H1 (cell line): ENCODE results near the gene TMX3. TPM values are rescaled to one million over a fixed set of nuclear protein-coding genes. Genes with fewer than 3 reads are reported as not detected.

Experiments
- CTCF ChIA-PET: fragments of 300-600 bp; sonication (Branson Sonifier 250); formaldehyde crosslinking; loops from one replicate; lab custom pipeline; 2021; ENCODE audit not compliant: partially characterized antibody; lab: Charles Lee
- POLR2A ChIA-PET: fragments of 300-600 bp; sonication (Branson Sonifier 250); formaldehyde crosslinking; loops from one replicate; lab custom pipeline; 2021; ENCODE audit warnings: inconsistent platforms; ENCODE audit not compliant: partially characterized antibody; lab: Charles Lee
- DNase-seq, 2 experiments: peaks; one replicate each; pipeline versions ENCODE4 v3.0.0 to v3.0.0-alpha.2; 2010 to 2022; ENCODE audit warnings: low spot score in 2 of 2, low read depth in 1 of 2, mixed read lengths in 1 of 2
- FAIRE-seq: peaks from 2 replicates; lab custom pipeline; 2011; peaks lifted over from hg19 to GRCh38; lab: Jason Lieb, UNC
- H2AFZ ChIP-seq: 2 replicates; pipeline ENCODE4 v1.8.1; 2012; ENCODE audit warnings: low read length, inconsistent platforms
- H2AK5ac ChIP-seq: 2 replicates; pipeline ENCODE4 v1.6.1; 2013; ENCODE audit warnings: low read depth, low read length
- H2BK120ac ChIP-seq: replicated peaks from 2 replicates; pipeline ENCODE3; 2013; ENCODE audit warnings: low read depth, low read length, inconsistent platforms
- H2BK12ac ChIP-seq: 2 replicates; pipeline ENCODE4 v1.6.1; 2013; ENCODE audit warnings: low read depth, low read length
- H2BK15ac ChIP-seq: 2 replicates; pipeline ENCODE4 v1.6.1; 2013; ENCODE audit warnings: low read length
- H2BK20ac ChIP-seq: 2 replicates; pipeline ENCODE4 v1.6.1; 2013; ENCODE audit warnings: low read length
- H2BK5ac ChIP-seq: 2 replicates; pipeline ENCODE4 v1.6.1; 2013; ENCODE audit warnings: low read depth, low read length
- H3K14ac ChIP-seq: 2 replicates; pipeline ENCODE4 v1.6.1; 2013; ENCODE audit warnings: inconsistent platforms; ENCODE audit not compliant: insufficient read length
- H3K18ac ChIP-seq: 2 replicates; pipeline ENCODE4 v1.6.1; 2013; ENCODE audit warnings: low read length; ENCODE audit errors: extremely low read depth
- H3K23ac ChIP-seq: 2 replicates; pipeline ENCODE4 v1.6.1; 2013; ENCODE audit warnings: inconsistent platforms; ENCODE audit not compliant: insufficient read length
- H3K23me2 ChIP-seq: 2 replicates; pipeline ENCODE4 v1.6.1; 2013; ENCODE audit warnings: low read depth, low read length
- H3K27ac ChIP-seq: 2 replicates; pipeline ENCODE4 v1.6.1; 2011; ENCODE audit warnings: low read depth, low read length, inconsistent platforms
- H3K27me3 ChIP-seq, 4 experiments: replicated peaks in 1 of 4; 1 replicate in 1 of 4; 2 replicates in 3 of 4; pipeline versions ENCODE4 v1.6.1 to v1.8.1; 2011 to 2013; ENCODE audit warnings: low read length in 3 of 4, mild to moderate bottlenecking in 3 of 4, inconsistent platforms in 2 of 4, mixed read lengths in 2 of 4, moderate library complexity in 1 of 4; ENCODE audit not compliant: control insufficient read depth in 3 of 4, insufficient read depth in 3 of 4; ENCODE audit errors: extremely low read depth in 1 of 4
- H3K36me3 ChIP-seq, 4 experiments: 2 replicates each; pipeline versions ENCODE4 v1.6.1 to v1.8.1; 2011 to 2013; ENCODE audit warnings: mild to moderate bottlenecking in 4 of 4, low read length in 3 of 4, moderate library complexity in 2 of 4, control low read depth in 1 of 4, inconsistent platforms in 1 of 4; ENCODE audit not compliant: insufficient read depth in 4 of 4, control insufficient read depth in 2 of 4
- H3K4ac ChIP-seq: replicated peaks from 2 replicates; pipeline ENCODE3; 2013; ENCODE audit warnings: low read length, low read depth, mixed read lengths, inconsistent platforms; ENCODE audit not compliant: insufficient read length
- H3K4me1 ChIP-seq, 4 experiments: replicated peaks in 1 of 4; 1 replicate in 1 of 4; 2 replicates in 3 of 4; pipeline versions ENCODE4 v1.6.1 to v1.8.1; 2011 to 2013; ENCODE audit warnings: low read length in 3 of 4, inconsistent platforms in 2 of 4, mixed read lengths in 1 of 4; ENCODE audit not compliant: insufficient read depth in 4 of 4, control insufficient read depth in 3 of 4
- H3K4me2 ChIP-seq, 2 experiments: 2 replicates each; pipeline versions ENCODE4 v1.6.1 to v1.8.1; 2011 to 2013; ENCODE audit warnings: low read depth in 2 of 2, low read length in 2 of 2, control low read depth in 1 of 2, inconsistent platforms in 1 of 2, mild to moderate bottlenecking in 1 of 2; ENCODE audit not compliant: insufficient read depth in 1 of 2
- H3K4me3 ChIP-seq, 4 experiments: fragments of 200-600, 300-600 bp in 1 of 4; sonication (generic), shearing (Covaris generic), sonication (Bioruptor Twin) in 1 of 4; 2 replicates each; pipeline versions ENCODE4 v1.5.1 to v1.8.1; 2011 to 2016; ENCODE audit warnings: low read length in 4 of 4, low read depth in 3 of 4, control low read depth in 2 of 4, inconsistent platforms in 2 of 4, mild to moderate bottlenecking in 2 of 4, mixed read lengths in 1 of 4, moderate library complexity in 1 of 4; ENCODE audit not compliant: insufficient read depth in 2 of 4; ENCODE audit errors: extremely low read depth in 1 of 4
- H3K56ac ChIP-seq: replicated peaks from 2 replicates; pipeline ENCODE3; 2013; ENCODE audit warnings: low read depth, mild to moderate bottlenecking, mixed read lengths, low read length, inconsistent platforms; ENCODE audit not compliant: insufficient read length
- H3K79me1 ChIP-seq: 2 replicates; pipeline ENCODE4 v1.6.1; 2013; ENCODE audit warnings: low read depth, low read length, control low read depth
- H3K79me2 ChIP-seq, 2 experiments: 2 replicates each; pipeline versions ENCODE4 v1.6.1 to v1.8.1; 2012 to 2013; ENCODE audit warnings: low read length in 2 of 2, mild to moderate bottlenecking in 2 of 2, inconsistent platforms in 1 of 2; ENCODE audit not compliant: insufficient read depth in 2 of 2, control insufficient read depth in 1 of 2
- H3K9ac ChIP-seq, 4 experiments: replicated peaks in 1 of 4; 1 replicate in 1 of 4; 2 replicates in 3 of 4; pipeline versions ENCODE4 v1.6.1 to v1.8.1; 2011 to 2013; ENCODE audit warnings: low read depth in 3 of 4, low read length in 3 of 4, control low read depth in 2 of 4, mild to moderate bottlenecking in 2 of 4, moderate library complexity in 2 of 4, inconsistent platforms in 1 of 4; ENCODE audit errors: extremely low read depth in 1 of 4
- H3K9me3 ChIP-seq, 2 experiments: 2 replicates each; pipeline versions ENCODE4 v1.6.1 to v1.8.1; 2012 to 2013; ENCODE audit warnings: mild to moderate bottlenecking in 2 of 2, moderate library complexity in 2 of 2, control low read depth in 1 of 2, inconsistent platforms in 1 of 2, low read depth in 1 of 2, low read length in 1 of 2, mixed read lengths in 1 of 2; ENCODE audit not compliant: insufficient read depth in 2 of 2
- H4K20me1 ChIP-seq, 2 experiments: replicated peaks in 1 of 2; 2 replicates each; pipeline versions ENCODE3 to v1.8.1; 2011 to 2013; ENCODE audit warnings: inconsistent platforms in 2 of 2, low read length in 2 of 2, mild to moderate bottlenecking in 1 of 2; ENCODE audit not compliant: insufficient read depth in 2 of 2, control insufficient read depth in 1 of 2
- H4K5ac ChIP-seq: 2 replicates; pipeline ENCODE4 v1.6.1; 2013; ENCODE audit warnings: low read length, low read depth, mixed read lengths, inconsistent platforms; ENCODE audit not compliant: insufficient read length
- H4K8ac ChIP-seq: 2 replicates; pipeline ENCODE4 v1.8.0; 2013; ENCODE audit warnings: mild to moderate bottlenecking, moderate library complexity, low read length, inconsistent platforms; ENCODE audit not compliant: insufficient read depth; ENCODE audit errors: extremely low read depth
- H4K91ac ChIP-seq: replicated peaks from 2 replicates; pipeline ENCODE3; 2013; ENCODE audit warnings: low read length, mixed read lengths, inconsistent platforms; ENCODE audit not compliant: insufficient read length
- CHD1 ChIP-seq: IDR thresholded peaks from 2 replicates; pipeline ENCODE4 v1.6.1; 2012; ENCODE audit warnings: low read depth, low read length, improper control_type of control experiment
- USF2 ChIP-seq: IDR thresholded peaks from 2 replicates; pipeline ENCODE4 v1.6.1; 2011; ENCODE audit warnings: low read length, improper control_type of control experiment
- WGBS, 2 experiments: shearing (Covaris generic) in 1 of 2; methylation state at CpG; one replicate each; pipeline versions ENCODE4 v1.1.6 to v1.1.7; 2013 to 2015; ENCODE audit warnings: low lambda C conversion rate in 2 of 2, mixed read lengths in 2 of 2, inconsistent platforms in 1 of 2, low coverage in 1 of 2, missing lambda C conversion rate in 1 of 2; ENCODE audit not compliant: insufficient replicate concordance in 2 of 2, insufficient coverage in 1 of 2, insufficient read length in 1 of 2; ENCODE audit errors: extremely low coverage in 1 of 2, missing lambda C conversion rate in 1 of 2; 5-methylcytosine and 5-hydroxymethylcytosine counted together
- polyA plus RNA-seq, 7 experiments: library from polyadenylated mRNA; depleted of rRNA in 3 of 7; stranded (reverse) in 5 of 7; unstranded in 2 of 7; fragments of >200 nt in 5 of 7; fragments of 200-250 nt in 2 of 7; gene quantifications; 1 replicate in 5 of 7; 2 replicates in 1 of 7; 4 replicates in 1 of 7; pipeline versions ENCODE4 v1.2.1 to v1.2.3, GENCODE V29; 2011 to 2013; ENCODE audit warnings: missing spikeins in 2 of 7, mixed read lengths in 2 of 7
- total RNA-seq: library from RNA; stranded (reverse); fragmentation: NEBNext Ultra II Directional; extraction: Animal tissue kit (Norgen Biotek cat#: 25700); gene quantifications from 2 replicates; pipeline ENCODE4 v1.2.1, GENCODE V29; 2021

The TMX3 gene
- total and polyA plus RNA-seq, 2 of the 8 experiments (the other 6 are each of a cell fraction or from before 2014, with no cell fraction given): 12.6 to 29.0 TPM

DNA sequence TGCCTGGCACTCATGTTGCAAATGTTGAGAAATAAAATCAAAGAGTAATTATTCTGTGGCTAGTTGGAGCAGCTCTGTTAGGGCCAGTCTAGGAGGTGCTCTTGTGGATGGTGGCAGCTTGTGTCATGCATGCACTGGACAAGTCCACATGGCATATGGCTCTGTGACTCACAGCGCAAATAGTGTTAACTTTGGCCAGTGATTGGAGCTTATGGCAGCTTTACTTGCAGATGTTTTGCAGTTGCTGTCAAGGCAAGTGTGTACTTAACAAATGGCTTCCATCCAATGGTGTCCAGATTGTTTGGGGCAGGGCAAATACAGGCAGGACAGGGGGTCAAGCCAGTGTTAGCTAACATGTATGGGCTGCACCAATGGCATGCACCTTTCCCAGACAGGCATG lies 26.1 kb upstream of the TMX3 start:
- Histone ChIP-seq H2BK15ac (no peak overlapping the region), H2AK5ac (no peak overlapping the region), H3K36me3 (no peaks in the 10 kb centered on the region), H4K91ac (no peak overlapping the region), H3K4me1 (no peaks in the 10 kb centered on the region), H3K4me2 (no peak overlapping the region), H3K56ac (no peak overlapping the region), H3K79me1 (no peaks in the 10 kb centered on the region), H2BK5ac (no peak overlapping the region), H4K8ac (no peak overlapping the region), H4K20me1 (no peaks in the 10 kb centered on the region), H2AFZ (no peak overlapping the region), H3K4me3 (no peak overlapping the region), H3K14ac (no peak overlapping the region), H2BK20ac (no peak overlapping the region), H3K27me3 (peaks cover 0 to 1% (median 0%) of the 10 kb centered on the region in 4 experiments; a peak in 1 of 7 replicates), H3K4ac (no peak overlapping the region), H2BK12ac (no peak overlapping the region), H3K9ac (no peak overlapping the region), H3K27ac (no peak overlapping the region), H3K79me2 (no peaks in the 10 kb centered on the region), H3K23ac (no peak overlapping the region), H3K18ac (no peak overlapping the region)
- POLR2A ChIA-PET: no interaction called here
- FAIRE-seq (no peak), DNase-seq (no peak)
- no peak for TF ChIP-seq CHD1
- TF ChIP-seq USF2: no peak
- TF ChIP-seq, all 59 proteins: peak for 0
- Histone ChIP-seq H2BK120ac (no peak overlapping the region), H4K5ac (no peak overlapping the region), H3K23me2 (no peaks in the 10 kb centered on the region), H3K9me3 (no peaks in the 10 kb centered on the region)
- WGBS, 2 experiments: 95% methylated on average over 1 of the region's 1 CpG; no CpG with 5 or more reads in 1 of the 2 experiments
- CTCF ChIA-PET: interaction anchor here (0.7 to 0.8 kb wide), 2 partner anchors 77 to 92 kb away, joined by 3 to 4 read pairs; no protein-coding TSS in a partner anchor
